ENCODE measurements around the gene CLTCL1. TPM values are rescaled to one million over a fixed set of nuclear protein-coding genes. Genes with fewer than 3 reads are reported as not detected.

CLTCL1 gene
- total RNA-seq, 3 donors from 2014 or later (not counting 1 experiment from before 2014, with no cell fraction given): 0.86 to 1.2 (median 1.2) TPM

DNA sequence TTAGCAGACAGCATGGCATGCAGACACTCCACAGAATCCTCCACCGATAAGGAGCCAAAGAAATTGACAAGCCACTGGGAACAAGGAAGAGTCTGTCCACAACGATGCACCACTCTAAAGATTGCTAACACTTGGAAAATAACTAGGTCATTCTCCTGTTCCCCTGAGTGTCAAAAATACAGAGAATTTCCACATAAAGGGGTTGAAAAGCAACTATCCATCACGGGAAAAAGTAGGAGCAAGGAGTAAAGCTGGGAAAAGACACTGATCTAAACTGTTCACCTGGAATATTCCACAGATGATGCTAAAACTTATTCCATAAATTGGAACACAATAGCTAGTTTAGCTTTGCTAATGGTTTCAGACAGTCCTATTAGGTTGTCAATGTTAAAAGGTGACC is 66.0 kb downstream of the CLTCL1 start:
- H3K36me3 ChIP-seq (ENCODE audit: control insufficient read depth, insufficient read depth, low read length): no peaks in the 10 kb centered on the region
- no peaks in the 10 kb centered on the region for H3K9me3 Mint-ChIP-seq
- no peak overlapping the region for H3K27ac Mint-ChIP-seq
- no peak overlapping the region for H3K4me3 ChIP-seq (ENCODE audit: low read length)
- no peaks in the 10 kb centered on the region for H3K36me3 Mint-ChIP-seq
- ATAC-seq (no peak), DNase-seq (no peak)
- 82% methylated on average over 3 of the region's 3 CpGs for WGBS (ENCODE audit: insufficient coverage)
- H3K4me1 Mint-ChIP-seq: no peaks in the 10 kb centered on the region
- H3K27me3 Mint-ChIP-seq (ENCODE audit: low read depth in 2 of 2): no peaks in the 10 kb centered on the region
- intact Hi-C loops (cut with micrococcal nuclease): no loop called here
- TF ChIP-seq, protein P1, sequence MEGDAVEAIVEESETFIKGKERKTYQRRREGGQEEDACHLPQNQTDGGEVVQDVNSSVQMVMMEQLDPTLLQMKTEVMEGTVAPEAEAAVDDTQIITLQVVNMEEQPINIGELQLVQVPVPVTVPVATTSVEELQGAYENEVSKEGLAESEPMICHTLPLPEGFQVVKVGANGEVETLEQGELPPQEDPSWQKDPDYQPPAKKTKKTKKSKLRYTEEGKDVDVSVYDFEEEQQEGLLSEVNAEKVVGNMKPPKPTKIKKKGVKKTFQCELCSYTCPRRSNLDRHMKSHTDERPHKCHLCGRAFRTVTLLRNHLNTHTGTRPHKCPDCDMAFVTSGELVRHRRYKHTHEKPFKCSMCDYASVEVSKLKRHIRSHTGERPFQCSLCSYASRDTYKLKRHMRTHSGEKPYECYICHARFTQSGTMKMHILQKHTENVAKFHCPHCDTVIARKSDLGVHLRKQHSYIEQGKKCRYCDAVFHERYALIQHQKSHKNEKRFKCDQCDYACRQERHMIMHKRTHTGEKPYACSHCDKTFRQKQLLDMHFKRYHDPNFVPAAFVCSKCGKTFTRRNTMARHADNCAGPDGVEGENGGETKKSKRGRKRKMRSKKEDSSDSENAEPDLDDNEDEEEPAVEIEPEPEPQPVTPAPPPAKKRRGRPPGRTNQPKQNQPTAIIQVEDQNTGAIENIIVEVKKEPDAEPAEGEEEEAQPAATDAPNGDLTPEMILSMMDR (IDR thresholded peaks at IDR 0.05): no peak
- H3K9me3 ChIP-seq (ENCODE audit: control insufficient read depth, insufficient read depth, low read length): no peaks in the 10 kb centered on the region
- no peak overlapping the region for H3K4me3 Mint-ChIP-seq
- H3K4me1 ChIP-seq (ENCODE audit: control insufficient read depth, insufficient read depth, low read length): no peaks in the 10 kb centered on the region
- no peak overlapping the region for H3K27ac ChIP-seq (ENCODE audit: low read length)
- no peaks in the 10 kb centered on the region for H3K27me3 ChIP-seq (ENCODE audit: control insufficient read depth, insufficient read depth, low read length)

DNA sequence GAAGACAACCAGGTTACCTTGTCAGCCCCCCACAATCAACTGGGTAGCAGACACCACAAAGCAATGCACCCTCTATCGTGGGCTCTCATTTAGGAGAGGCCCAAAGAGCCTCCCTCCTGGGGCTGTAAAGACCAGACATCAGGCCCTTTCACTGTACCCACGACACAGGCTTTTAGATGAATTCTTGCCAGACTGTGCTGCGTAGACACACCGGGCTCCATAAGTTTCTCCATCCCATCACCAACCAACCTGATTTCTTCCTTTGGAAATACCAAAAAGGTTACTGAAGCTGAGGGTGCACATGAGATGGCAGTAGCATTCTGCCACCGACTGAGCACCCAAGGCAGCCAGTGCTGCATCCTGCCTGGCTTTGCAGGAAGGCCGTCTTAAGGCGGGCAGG is 66.5 kb downstream of the CLTCL1 start:
- no peak for ATAC-seq
- 92% methylated on average over 7 of the region's 7 CpGs for WGBS (ENCODE audit: insufficient coverage)
- no peak for DNase-seq
- H3K4me1 Mint-ChIP-seq: no peaks in the 10 kb centered on the region
- no peaks in the 10 kb centered on the region for H3K9me3 Mint-ChIP-seq
- no peak overlapping the region for H3K4me3 ChIP-seq (ENCODE audit: low read length)
- H3K4me3 Mint-ChIP-seq: no peak overlapping the region
- intact Hi-C loops (cut with micrococcal nuclease): no loop called here
- no peaks in the 10 kb centered on the region for H3K36me3 Mint-ChIP-seq
- H3K27ac Mint-ChIP-seq: no peak overlapping the region
- no peaks in the 10 kb centered on the region for H3K36me3 ChIP-seq (ENCODE audit: control insufficient read depth, insufficient read depth, low read length)
- no peaks in the 10 kb centered on the region for H3K4me1 ChIP-seq (ENCODE audit: control insufficient read depth, insufficient read depth, low read length)
- H3K9me3 ChIP-seq (ENCODE audit: control insufficient read depth, insufficient read depth, low read length): no peaks in the 10 kb centered on the region
- no peaks in the 10 kb centered on the region for H3K27me3 ChIP-seq (ENCODE audit: control insufficient read depth, insufficient read depth, low read length)
- TF ChIP-seq, protein P1 (IDR thresholded peaks at IDR 0.05): no peak
- no peaks in the 10 kb centered on the region for H3K27me3 Mint-ChIP-seq (ENCODE audit: low read depth in 2 of 2)
- H3K27ac ChIP-seq (ENCODE audit: low read length): no peak overlapping the region

DNA sequence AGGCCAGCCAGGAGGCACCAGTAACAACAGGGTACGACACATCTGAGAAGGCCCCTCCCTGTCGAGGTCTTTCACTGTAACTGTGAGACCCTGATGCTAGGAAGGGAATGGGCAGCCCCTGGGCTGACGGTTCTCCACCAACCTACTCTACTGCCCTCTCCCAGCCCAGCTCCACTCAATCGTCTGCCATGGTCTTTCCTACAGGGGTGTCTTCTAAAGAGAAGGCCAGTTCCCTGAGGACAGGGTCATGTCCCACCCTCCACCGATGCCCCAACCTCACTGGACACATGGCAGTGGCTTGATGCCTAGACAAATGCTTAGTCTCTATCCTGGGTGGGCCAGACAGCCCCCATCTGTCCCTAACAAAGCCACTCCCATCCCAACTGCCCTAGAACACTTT is 67.0 kb downstream of the CLTCL1 start:
- Histone ChIP-seq H3K27ac (ENCODE audit: low read length) (no peak overlapping the region), H3K4me3 (ENCODE audit: low read length) (no peak overlapping the region), H3K4me1 (ENCODE audit: control insufficient read depth, insufficient read depth, low read length) (no peaks in the 10 kb centered on the region), H3K36me3 (ENCODE audit: control insufficient read depth, insufficient read depth, low read length) (no peaks in the 10 kb centered on the region), H3K9me3 (ENCODE audit: control insufficient read depth, insufficient read depth, low read length) (no peaks in the 10 kb centered on the region), H3K27me3 (ENCODE audit: control insufficient read depth, insufficient read depth, low read length) (no peaks in the 10 kb centered on the region)
- no peaks in the 10 kb centered on the region for H3K36me3 Mint-ChIP-seq
- no peaks in the 10 kb centered on the region for H3K9me3 Mint-ChIP-seq
- H3K27me3 Mint-ChIP-seq (ENCODE audit: low read depth in 2 of 2): no peaks in the 10 kb centered on the region
- no peak overlapping the region for H3K4me3 Mint-ChIP-seq
- no peak for DNase-seq
- ATAC-seq: no peak
- 89% methylated on average over 5 of the region's 5 CpGs for WGBS (ENCODE audit: insufficient coverage)
- no peaks in the 10 kb centered on the region for H3K4me1 Mint-ChIP-seq
- intact Hi-C loops (cut with micrococcal nuclease): no loop called here
- TF ChIP-seq, protein P1 (IDR thresholded peaks at IDR 0.05): no peak
- no peak overlapping the region for H3K27ac Mint-ChIP-seq

DNA sequence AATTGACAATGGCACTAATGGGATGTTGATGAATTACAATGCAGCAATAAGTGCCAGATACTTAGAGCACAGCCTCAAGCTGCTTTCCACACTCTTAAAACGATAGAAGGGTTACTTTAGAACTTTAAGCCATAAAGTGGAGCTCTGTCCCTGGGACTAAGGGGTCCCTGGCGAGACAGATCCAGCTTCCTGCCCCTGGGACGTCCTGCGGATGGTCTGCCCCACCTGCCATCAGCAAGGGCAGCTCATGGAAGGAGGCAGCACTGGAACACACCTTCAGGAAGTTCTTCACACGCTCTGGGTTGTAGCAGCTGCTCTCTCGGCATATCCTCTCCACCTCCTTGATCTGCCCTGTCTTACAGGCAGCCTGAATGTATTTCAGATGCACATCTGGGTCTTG is 67.9 kb downstream of the CLTCL1 start:
- H3K27me3 Mint-ChIP-seq (ENCODE audit: low read depth in 2 of 2): no peaks in the 10 kb centered on the region
- Histone ChIP-seq H3K36me3 (ENCODE audit: control insufficient read depth, insufficient read depth, low read length) (no peaks in the 10 kb centered on the region), H3K4me3 (ENCODE audit: low read length) (no peak overlapping the region), H3K9me3 (ENCODE audit: control insufficient read depth, insufficient read depth, low read length) (no peaks in the 10 kb centered on the region), H3K27me3 (ENCODE audit: control insufficient read depth, insufficient read depth, low read length) (no peaks in the 10 kb centered on the region), H3K4me1 (ENCODE audit: control insufficient read depth, insufficient read depth, low read length) (no peaks in the 10 kb centered on the region), H3K27ac (ENCODE audit: low read length) (no peak overlapping the region)
- TF ChIP-seq, protein P1 (IDR thresholded peaks at IDR 0.05): no peak
- H3K36me3 Mint-ChIP-seq: no peaks in the 10 kb centered on the region
- no peak overlapping the region for H3K27ac Mint-ChIP-seq
- H3K4me3 Mint-ChIP-seq: no peak overlapping the region
- no peaks in the 10 kb centered on the region for H3K4me1 Mint-ChIP-seq
- intact Hi-C loops (cut with micrococcal nuclease): no loop called here
- H3K9me3 Mint-ChIP-seq: no peaks in the 10 kb centered on the region
- 81% methylated on average over 6 of the region's 6 CpGs for WGBS (ENCODE audit: insufficient coverage)
- ATAC-seq: no peak
- DNase-seq: no peak

Data from natural killer cell (primary cell).